ENCODE results near the gene RPS6KA2. TPM values are rescaled to one million over a fixed set of nuclear protein-coding genes. Genes with fewer than 3 reads are reported as not detected.
A peak's percentile ranks its signal among the peaks of the same experiment; 100 is the strongest.

Gene RPS6KA2
- total RNA-seq, 1 experiment from 2014 or later: 4.6 TPM

GRCh38 chr6:166615059-166615770 is 11.8 kb downstream of the RPS6KA2 start:
- no peak for DNase-seq (ENCODE audit: low spot score)

DNA sequence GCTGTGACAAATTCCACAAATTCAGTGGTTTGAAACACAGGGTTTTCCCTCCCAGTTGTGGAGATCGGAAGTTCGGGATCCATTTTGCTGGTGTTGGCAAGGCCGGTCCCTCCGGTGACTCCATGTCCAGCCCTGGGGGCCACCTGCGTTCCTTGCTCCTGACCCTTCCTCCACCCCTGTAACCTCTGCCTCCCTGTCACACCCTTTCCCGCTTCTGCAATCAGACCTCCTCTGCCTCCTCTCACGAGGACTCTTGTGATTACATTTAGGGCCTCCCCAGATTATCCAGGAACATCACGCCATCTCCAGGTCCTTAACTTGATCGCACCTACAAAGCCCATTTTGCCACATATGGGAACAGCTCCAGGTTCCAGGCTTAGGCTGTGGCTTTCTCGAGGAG is 12.5 kb downstream of the RPS6KA2 start:
- no peak for DNase-seq (ENCODE audit: low spot score)

DNA sequence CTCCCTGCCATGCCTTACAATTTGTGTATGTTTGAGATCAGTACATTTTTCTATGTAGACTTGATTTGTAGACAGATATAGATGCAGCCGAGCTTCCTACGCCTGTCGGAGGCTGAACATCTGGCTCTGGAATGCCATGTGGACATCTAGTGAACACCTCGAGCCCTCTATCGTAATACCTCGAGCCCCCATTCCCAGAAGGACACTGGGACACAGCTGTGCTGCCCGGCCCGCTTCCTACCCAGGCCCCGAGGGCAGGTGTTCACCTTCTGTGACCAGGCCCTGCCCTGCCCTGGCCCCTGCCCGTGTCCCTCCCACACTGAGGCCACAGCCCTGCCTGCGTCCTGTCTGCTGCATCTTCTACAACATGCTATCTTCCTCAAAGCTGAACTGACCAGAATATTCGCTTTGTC is 12.9 kb downstream of the RPS6KA2 start:
- DNase-seq (ENCODE audit: low spot score): no peak

DNA sequence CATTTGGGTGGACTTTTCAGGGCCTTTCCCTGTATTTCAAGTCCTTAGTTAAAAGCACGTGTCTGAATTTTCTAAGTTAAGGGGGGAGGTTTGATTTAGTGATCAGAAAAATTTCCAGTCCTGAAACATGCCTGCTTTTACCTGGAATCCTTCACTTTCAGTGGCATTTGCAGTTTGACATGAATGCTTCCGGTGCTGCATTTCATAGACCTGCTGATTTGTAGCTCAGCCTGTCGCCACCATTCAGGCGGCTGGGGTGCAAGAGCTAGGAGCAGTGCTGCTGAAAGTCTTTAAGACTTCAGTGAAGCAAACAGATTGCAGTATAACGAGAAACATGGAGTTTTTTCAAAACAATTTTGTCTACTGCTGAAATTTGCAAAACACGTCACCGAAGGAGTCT is 14.0 kb downstream of the RPS6KA2 start:
- no peak for DNase-seq (ENCODE audit: low spot score)

DNA sequence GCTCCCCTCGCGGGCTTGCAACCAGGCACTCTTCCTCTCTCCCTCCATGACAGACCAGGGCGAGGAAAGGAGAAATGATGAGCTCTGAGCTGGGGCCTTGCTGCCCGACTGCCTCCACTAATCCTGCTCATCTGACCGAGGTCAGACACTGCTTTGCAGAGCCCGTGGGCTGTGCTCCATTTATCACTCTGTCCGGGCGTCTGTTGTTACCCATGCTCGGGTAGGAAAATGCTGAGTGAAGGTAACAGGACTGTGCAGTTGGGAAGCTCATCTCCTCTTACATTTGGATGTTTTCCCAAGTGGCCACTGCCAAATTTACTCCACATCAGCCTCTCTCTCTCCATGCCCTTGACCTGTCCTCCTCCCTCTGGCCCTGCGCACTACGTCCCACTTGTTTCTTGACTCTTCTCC is 14.6 kb downstream of the RPS6KA2 start:
- no peak for DNase-seq (ENCODE audit: low spot score)

DNA sequence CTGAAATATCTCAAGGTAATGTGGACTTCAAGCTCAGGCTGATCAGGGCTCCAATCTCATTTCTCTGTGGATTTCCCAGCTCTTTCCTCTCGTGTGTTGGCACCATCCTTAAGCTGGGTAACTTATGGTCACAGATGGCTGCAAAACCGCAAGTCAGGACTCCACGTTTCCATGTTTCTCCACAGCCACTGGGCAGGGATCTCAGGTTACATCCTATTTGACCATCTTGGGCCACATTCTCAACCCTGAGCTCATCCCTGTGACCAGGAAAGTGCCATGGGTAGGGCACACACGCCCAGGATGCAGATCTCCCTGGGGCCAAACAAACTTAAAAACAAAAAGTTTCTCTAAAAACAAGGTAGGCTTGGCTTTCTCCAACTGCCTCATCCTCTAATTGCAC is 15.4 kb downstream of the RPS6KA2 start:
- peak; percentile 53 for DNase-seq (ENCODE audit: low spot score)

- DNase-seq (ENCODE audit: low spot score): no peak
Observed at GRCh38 chr6:166610069-166610468, 17.0 kb downstream of the RPS6KA2 start.

- DNase-seq (ENCODE audit: low spot score): peak; percentile 29
Observed at GRCh38 chr6:166608774-166609173, 18.3 kb downstream of the RPS6KA2 start.

GRCh38 chr6:166605752-166606151 is 21.3 kb downstream of the RPS6KA2 start:
- DNase-seq (ENCODE audit: low spot score): no peak

GRCh38 chr6:166604911-166605310 is 22.1 kb downstream of the RPS6KA2 start:
- no peak for DNase-seq (ENCODE audit: low spot score)

- no peak for DNase-seq (ENCODE audit: low spot score)
Observed at GRCh38 chr6:166604328-166604727, 22.7 kb downstream of the RPS6KA2 start.

- no peak for DNase-seq (ENCODE audit: low spot score)
Observed at GRCh38 chr6:166603043-166603690, 23.9 kb downstream of the RPS6KA2 start.

- no peak for DNase-seq (ENCODE audit: low spot score)
Observed at GRCh38 chr6:166601956-166602355, 25.1 kb downstream of the RPS6KA2 start.

GRCh38 chr6:166600931-166601330 is 26.1 kb downstream of the RPS6KA2 start:
- no peak for DNase-seq (ENCODE audit: low spot score)

DNA sequence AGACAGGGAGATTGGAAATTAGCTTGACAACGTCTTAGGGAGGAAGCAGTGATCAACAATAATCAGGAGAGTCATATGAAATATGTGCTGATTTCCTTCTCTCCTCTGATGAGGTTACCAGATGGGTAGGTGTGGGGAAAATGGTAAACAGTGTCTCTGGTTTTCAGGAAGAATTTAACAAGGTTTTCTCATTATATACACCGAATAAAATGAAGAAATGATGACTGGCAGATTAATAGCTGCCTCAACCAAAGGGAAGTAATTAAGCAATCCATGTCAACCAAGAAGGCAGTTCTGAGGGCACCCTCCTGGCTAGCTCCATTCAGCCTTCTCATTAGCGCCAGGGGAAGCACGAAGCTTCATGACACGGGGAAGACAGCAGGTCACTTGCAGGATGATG is 27.8 kb downstream of the RPS6KA2 start:
- DNase-seq (ENCODE audit: low spot score): no peak

GRCh38 chr6:166598441-166599138 is 28.5 kb downstream of the RPS6KA2 start:
- DNase-seq (ENCODE audit: low spot score): peak; percentile 69

DNA sequence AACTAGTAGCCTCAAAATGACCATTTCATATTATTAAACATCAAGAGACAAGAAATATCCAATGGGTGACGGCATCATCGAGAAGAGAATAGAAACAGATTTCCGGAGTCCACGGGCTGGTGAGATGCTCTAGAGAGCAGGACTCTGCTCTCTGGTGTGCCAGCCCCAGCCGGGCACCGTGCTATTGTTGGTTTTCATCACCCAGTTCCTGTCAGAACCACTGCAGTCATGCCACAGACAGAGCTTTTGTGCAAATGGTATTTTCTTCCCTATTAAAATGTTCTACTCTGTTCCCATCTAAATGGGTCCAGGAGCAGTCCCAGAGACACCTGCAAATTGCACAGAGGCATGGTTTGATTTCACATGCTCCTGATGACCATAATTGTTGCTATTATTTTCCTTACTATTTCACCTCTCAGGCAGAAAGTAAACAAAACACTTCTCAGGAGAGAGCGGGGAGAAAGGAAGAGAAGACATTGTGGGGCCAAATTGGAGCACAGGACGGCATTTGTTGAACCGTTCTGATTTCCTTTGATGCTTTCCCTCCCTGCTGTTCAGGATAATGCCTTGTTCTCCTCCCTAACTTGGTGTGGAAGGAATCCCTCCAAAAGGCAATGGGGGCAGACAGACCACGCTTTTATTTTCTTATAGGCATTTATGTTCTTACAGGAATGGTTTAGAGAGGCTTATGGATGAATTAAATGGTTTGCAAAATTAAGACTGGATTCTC is 29.2 kb downstream of the RPS6KA2 start:
- no peak for DNase-seq (ENCODE audit: low spot score)

DNA sequence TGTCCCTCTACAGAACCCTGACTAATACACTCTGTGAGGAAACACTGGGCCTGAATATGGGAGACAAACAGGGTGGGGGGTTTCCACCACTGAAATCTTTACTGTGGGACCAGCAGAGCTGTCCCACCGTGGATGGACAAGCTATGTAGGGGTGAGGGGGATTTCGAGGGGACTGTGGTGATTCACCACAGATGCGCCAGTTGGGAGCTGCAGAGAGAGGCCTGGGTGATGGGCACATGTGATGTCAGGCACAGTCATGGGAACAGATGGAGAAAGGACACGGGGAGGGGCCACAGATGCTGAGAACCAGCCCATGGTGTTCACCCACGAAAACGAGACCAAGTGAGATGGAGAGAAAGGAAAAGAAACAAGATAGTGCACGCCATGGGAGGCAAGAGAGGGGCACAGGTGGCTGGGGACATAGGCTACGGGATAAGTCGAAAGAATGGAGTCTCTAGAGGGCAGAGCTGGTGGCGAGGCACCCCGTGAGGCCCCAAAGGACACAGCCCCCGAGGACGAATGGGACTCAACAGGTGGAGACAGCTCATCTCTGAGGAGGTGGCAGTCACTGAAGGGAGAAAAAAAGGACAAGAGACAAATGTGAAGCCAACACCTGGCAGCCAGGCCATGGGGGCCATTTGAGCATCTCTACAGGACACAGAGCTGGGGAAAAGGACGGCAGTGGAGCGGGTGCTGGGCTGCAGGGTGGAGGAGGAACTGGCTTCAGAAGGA is 30.1 kb downstream of the RPS6KA2 start:
- no peak for DNase-seq (ENCODE audit: low spot score)

- no peak for DNase-seq (ENCODE audit: low spot score)
Observed at GRCh38 chr6:166595949-166596348, 31.1 kb downstream of the RPS6KA2 start.

GRCh38 chr6:166595061-166595780 is 31.8 kb downstream of the RPS6KA2 start:
- DNase-seq (ENCODE audit: low spot score): no peak

GRCh38 chr6:166592821-166593220 is 34.2 kb downstream of the RPS6KA2 start:
- DNase-seq (ENCODE audit: low spot score): no peak

Measured in H4 (cell line).